Chondrocyte (in vitro differentiated cells): ENCODE data around the gene TMC7. TPM values are rescaled to one million over a fixed set of nuclear protein-coding genes. Genes with fewer than 3 reads are reported as not detected.

ENCODE experiments used
- DNase-seq: peaks from one replicate; pipeline ENCODE4 v3.0.0; 2021; ENCODE audit warnings: mixed read lengths, low spot score
- H3K27ac Mint-ChIP-seq: one replicate; pipeline ENCODE4 v1.8.0; 2021; ENCODE audit warnings: mild to moderate bottlenecking, moderate library complexity, mixed read lengths; ENCODE audit not compliant: unreplicated experiment
- H3K27me3 Mint-ChIP-seq: 2 replicates; pipeline ENCODE4 v1.8.0; 2021; ENCODE audit warnings: low read depth, mixed read lengths
- H3K36me3 Mint-ChIP-seq: 2 replicates; pipeline ENCODE4 v1.8.0; 2021; ENCODE audit warnings: low read depth, mixed read lengths
- H3K4me1 Mint-ChIP-seq: 2 replicates; pipeline ENCODE4 v1.8.0; 2021; ENCODE audit warnings: low read depth, mild to moderate bottlenecking, mixed read lengths
- H3K4me3 Mint-ChIP-seq: one replicate; pipeline ENCODE4 v1.8.0; 2021; ENCODE audit warnings: mild to moderate bottlenecking, moderate library complexity, mixed read lengths; ENCODE audit not compliant: unreplicated experiment
- H3K9me3 Mint-ChIP-seq: 2 replicates; pipeline ENCODE4 v1.8.0; 2021; ENCODE audit warnings: low read depth, mixed read lengths
- long read RNA-seq: library from polyadenylated mRNA; stranded (forward); transcript quantifications from one replicate; pipeline ENCODE4 v2.0.0, GENCODE V29; 2021
- total RNA-seq: library from RNA; stranded (reverse); gene quantifications from 3 replicates; pipeline ENCODE4 v1.2.1, GENCODE V29; 2021
- TF ChIP-seq, protein P1 (sequence below): fragments of 200-600 bp; sonication (generic); IDR thresholded peaks from 2 replicates; pipeline ENCODE4 v1.5.0; 2021; ENCODE audit warnings: antibody characterized with exemption, mild to moderate bottlenecking, moderate library complexity

Gene TMC7
- 1.2 to 1.8 TPM (median 1.6 TPM) in 3 replicates for total RNA-seq
- long read RNA-seq, transcript TMC7-201 (16 exons, 3,640 nt): major isoform, 7 of 10 reads
- long read RNA-seq, partial matches to known transcripts: 0 of 10 reads
- long read RNA-seq, other reads (novel, unspliced or antisense): 3 of 10 reads

DNA sequence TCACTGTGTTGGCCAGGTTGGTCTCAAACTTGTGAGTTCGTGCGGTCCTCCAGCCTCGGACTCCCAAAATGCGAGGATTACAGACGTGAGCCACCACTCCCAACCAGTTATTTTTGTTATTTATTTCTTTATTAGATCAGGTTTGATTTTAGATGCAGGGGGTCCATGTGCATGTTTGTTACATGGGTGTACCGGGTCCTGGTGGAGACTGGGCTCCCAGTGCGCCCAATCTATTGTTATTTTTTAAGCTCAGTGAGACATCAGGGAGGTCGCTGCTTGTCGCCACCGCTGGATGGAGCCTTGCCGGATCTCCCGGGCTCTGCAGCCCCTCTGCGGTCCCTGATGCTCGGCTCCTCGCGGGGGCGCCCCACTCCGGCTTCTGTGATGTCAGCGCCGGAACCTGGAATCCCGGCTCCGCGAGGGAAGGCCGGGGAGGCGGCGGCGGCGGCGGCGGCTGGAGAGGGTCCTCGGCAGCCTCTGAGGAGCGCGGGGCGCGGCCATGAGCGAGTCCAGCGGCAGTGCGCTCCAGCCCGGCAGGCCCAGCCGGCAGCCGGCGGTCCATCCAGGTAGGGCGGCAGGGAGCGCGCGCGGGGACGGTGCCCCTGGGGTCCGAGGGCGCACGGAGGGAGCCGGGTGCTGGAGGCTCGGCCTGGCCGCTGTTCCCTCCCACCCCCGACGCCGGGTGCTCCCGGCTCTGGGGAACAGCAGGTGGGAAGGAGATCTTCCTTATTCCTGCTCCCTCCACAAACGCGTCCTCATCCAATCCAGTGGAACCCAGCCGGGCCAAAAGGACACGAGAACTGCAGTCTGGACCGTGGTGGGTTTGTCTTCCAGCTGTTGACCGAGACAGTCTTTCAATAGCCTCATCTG, at the start of gene TMC7:
Gene TMC7 (plus strand): TSS at position 370 of the 870 bp plus-strand sequence. CDS start 130 bp downstream, at position 500.
- Mint-ChIP-seq H3K4me1 (peaks cover 9% of the 10 kb centered on the region), H3K9me3 (no peaks in the 10 kb centered on the region), H3K4me3 (peak within 1 kb of the TSS; percentile 73), H3K36me3 (no peaks in the 10 kb centered on the region), H3K27ac (peak within 1 kb of the TSS; percentile 41), H3K27me3 (peaks cover 5% of the 10 kb centered on the region)
- DNase-seq: peak; percentile 97
- TF ChIP-seq, protein P1, sequence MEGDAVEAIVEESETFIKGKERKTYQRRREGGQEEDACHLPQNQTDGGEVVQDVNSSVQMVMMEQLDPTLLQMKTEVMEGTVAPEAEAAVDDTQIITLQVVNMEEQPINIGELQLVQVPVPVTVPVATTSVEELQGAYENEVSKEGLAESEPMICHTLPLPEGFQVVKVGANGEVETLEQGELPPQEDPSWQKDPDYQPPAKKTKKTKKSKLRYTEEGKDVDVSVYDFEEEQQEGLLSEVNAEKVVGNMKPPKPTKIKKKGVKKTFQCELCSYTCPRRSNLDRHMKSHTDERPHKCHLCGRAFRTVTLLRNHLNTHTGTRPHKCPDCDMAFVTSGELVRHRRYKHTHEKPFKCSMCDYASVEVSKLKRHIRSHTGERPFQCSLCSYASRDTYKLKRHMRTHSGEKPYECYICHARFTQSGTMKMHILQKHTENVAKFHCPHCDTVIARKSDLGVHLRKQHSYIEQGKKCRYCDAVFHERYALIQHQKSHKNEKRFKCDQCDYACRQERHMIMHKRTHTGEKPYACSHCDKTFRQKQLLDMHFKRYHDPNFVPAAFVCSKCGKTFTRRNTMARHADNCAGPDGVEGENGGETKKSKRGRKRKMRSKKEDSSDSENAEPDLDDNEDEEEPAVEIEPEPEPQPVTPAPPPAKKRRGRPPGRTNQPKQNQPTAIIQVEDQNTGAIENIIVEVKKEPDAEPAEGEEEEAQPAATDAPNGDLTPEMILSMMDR: peak; percentile 95

DNA sequence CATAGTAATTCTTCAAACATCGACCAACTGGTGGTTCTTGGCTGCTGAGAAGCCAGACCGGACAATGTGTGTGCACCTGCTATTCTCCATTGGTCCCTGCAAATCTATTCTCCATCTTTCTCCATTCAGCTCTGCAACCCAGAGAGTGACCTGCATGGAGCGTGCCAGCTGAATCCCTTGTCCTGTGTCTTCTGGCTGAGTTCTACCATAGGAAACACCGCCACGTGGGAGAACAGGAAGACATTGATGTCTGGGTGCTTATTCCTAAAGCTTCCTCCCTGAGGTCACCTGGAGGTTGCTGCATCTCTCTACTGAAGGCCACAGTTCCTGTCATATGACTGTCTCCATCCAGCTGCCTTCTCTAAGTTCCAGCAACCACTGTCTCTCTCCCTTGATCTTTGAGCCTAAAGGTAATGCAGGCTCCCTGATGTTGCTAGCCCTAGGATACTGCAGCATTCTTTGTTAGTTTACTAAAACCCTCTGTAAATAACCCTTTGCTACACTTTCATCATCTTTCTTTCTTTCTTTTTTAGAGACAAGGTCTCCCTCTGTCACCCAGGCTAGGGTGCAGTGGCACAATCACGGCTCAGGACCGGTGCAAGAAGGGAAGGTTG, 46.9 kb upstream of the TMC7 start:
- Mint-ChIP-seq H3K27me3 (peaks cover 2% of the 10 kb centered on the region), H3K9me3 (peaks cover 2% of the 10 kb centered on the region), H3K4me1 (peaks cover 19% of the 10 kb centered on the region), H3K27ac (no peak overlapping the region), H3K36me3 (peaks cover 2% of the 10 kb centered on the region), H3K4me3 (no peak overlapping the region)
- no peak for DNase-seq
- TF ChIP-seq, protein P1: no peak

DNA sequence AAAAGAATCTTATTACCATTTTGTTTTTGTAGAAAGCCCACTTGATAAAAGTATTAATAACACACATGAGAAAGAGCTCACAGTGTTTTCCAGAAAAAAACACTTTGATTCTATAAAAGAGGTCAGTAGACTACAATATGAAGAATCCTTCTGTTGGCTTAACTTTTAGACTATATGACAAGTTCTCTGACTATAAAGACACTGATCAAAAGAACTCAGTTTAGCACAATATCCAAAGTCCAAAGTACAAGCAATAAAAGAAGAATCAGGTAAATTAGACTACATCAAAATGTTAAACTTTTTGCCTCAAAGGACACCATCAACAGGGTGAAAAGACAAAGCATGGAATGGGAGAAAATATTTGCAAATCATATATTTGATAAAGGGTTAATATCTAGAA, 46.3 kb upstream of the TMC7 start:
- peaks cover 13% of the 10 kb centered on the region for H3K4me1 Mint-ChIP-seq
- H3K9me3 Mint-ChIP-seq: peaks cover 2% of the 10 kb centered on the region
- no peak overlapping the region for H3K27ac Mint-ChIP-seq
- H3K27me3 Mint-ChIP-seq: peaks cover 2% of the 10 kb centered on the region
- TF ChIP-seq, protein P1: no peak
- DNase-seq: no peak
- peaks cover 2% of the 10 kb centered on the region for H3K36me3 Mint-ChIP-seq
- no peak overlapping the region for H3K4me3 Mint-ChIP-seq

DNA sequence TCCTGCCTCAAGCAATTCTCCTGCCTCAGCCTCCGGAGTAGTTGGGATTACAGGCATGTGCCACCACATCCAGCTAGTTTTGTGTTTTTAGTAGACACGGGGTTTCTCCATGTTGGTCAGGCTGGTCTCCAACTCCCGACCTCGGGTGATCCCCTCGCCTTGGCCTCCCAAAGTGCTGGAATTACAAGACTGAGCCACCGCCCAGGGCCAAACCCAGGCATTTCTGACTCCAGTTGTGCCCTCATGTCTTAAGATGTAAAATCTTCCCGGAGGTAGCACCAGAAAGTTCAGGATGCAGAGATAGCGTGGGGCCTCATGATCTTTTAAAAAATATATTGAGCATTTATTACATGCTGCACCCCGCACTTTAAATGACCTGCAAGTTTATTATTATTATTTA, 44.7 kb upstream of the TMC7 start:
- H3K4me1 Mint-ChIP-seq: no peaks in the 10 kb centered on the region

DNA sequence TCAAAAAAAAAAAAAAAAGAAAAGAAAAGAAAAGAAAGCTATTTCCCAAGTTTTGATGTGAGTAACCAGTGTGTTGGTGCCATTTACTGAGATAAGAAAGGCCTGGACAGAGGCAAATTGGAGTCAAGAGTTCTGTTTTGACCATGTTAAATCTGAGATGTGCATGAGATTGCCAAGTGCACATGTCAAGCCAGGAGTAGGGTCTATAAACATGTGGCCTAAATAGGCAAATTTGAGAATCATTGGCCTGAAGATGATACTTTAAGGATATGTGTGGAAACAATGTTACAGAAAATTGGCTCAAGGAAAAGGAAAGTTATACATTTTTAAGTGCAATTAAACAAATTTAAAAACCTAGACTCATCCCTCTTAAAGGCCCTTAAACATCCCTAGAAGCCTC, 42.3 kb upstream of the TMC7 start:
- H3K4me1 Mint-ChIP-seq: peaks cover 4% of the 10 kb centered on the region
- peaks cover 2% of the 10 kb centered on the region for H3K9me3 Mint-ChIP-seq
- DNase-seq: no peak
- peaks cover 2% of the 10 kb centered on the region for H3K36me3 Mint-ChIP-seq
- H3K27me3 Mint-ChIP-seq: peaks cover 7% of the 10 kb centered on the region
- TF ChIP-seq, protein P1: no peak
- no peak overlapping the region for H3K27ac Mint-ChIP-seq
- no peak overlapping the region for H3K4me3 Mint-ChIP-seq

More for the DNA sequence above, 44.7 kb upstream of the TMC7 start:
- Mint-ChIP-seq H3K9me3 (peaks cover 2% of the 10 kb centered on the region), H3K27ac (no peak overlapping the region), H3K27me3 (peaks cover 4% of the 10 kb centered on the region), H3K4me3 (no peak overlapping the region), H3K36me3 (peaks cover 2% of the 10 kb centered on the region)
- DNase-seq: no peak
- TF ChIP-seq, protein P1: no peak
